Jurkat, Clone E6-1 (cell line): ENCODE data around the gene TMEM244.
"Not testable (repeated sequence)": the region's sequence is repeated elsewhere in the genome, so short reads cannot be mapped to it uniquely, and the experiment has no call there.

ENCODE experiments used
- DNase-seq: peaks from one replicate; pipeline ENCODE4 v3.0.0-alpha.2; 2011; ENCODE audit warnings: low read depth, low spot score
- H3K4me3 ChIP-seq: 2 replicates; pipeline ENCODE4 v1.5.1; 2011; ENCODE audit warnings: mild to moderate bottlenecking, low read length, control low read depth, moderate library complexity

Gene TMEM244

DNA sequence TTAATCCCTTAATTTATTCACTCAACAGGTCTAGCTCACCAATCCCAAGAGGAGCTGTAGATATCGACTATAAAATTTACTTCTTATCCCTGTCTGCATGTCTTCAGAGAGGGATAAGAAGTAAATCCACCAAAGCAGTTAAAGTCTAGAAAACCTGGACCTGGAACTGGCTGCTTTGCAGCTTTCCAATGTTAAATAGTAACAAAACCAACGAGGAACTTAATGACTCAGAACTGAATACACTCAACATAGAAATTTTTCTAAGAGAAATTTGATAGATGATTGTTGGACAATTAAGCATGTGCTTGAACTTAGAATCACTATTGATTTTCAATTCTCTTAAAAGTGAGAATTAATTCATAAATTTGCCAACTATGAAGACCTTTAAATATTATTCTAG lies 11.5 kb upstream of the TMEM244 start:
- no peak for DNase-seq

GRCh38 chr6:129871221-129871620 lies 10.1 kb upstream of the TMEM244 start:
- H3K4me3 ChIP-seq, result no peak overlapping the region
- no peak for DNase-seq

More for the DNA sequence above, 11.5 kb upstream of the TMEM244 start:
- no peak overlapping the region for H3K4me3 ChIP-seq

GRCh38 chr6:129867403-129867802 lies 6.3 kb upstream of the TMEM244 start:
- no peak for DNase-seq
- no peak overlapping the region for H3K4me3 ChIP-seq

GRCh38 chr6:129866688-129867087 lies 5.6 kb upstream of the TMEM244 start:
- no peak for DNase-seq
- no peak overlapping the region for H3K4me3 ChIP-seq

- no peak for DNase-seq
- H3K4me3 ChIP-seq, result no peak overlapping the region
Observed at GRCh38 chr6:129866256-129866655, 5.1 kb upstream of the TMEM244 start.

DNA sequence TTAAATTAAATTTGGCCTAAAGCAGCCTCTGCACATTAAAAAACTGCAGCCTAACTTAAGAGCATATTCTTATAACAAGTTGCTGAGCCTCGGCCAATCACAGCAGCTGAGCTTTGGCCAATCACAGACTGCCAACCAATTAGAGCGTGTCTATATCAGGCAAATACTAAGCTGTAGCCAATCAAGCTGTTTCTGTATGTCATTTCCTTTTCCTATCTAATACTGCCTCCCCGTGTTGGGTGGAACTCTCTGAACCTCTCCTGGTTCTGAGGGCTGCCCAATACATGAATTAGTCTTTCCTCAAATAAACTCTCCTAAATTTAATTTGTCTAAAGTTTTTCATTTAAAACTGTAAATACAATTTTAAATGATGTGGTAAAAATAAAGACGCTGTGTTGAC lies 3.9 kb upstream of the TMEM244 start:
- no peak for DNase-seq
- H3K4me3 ChIP-seq, result no peak overlapping the region

DNA sequence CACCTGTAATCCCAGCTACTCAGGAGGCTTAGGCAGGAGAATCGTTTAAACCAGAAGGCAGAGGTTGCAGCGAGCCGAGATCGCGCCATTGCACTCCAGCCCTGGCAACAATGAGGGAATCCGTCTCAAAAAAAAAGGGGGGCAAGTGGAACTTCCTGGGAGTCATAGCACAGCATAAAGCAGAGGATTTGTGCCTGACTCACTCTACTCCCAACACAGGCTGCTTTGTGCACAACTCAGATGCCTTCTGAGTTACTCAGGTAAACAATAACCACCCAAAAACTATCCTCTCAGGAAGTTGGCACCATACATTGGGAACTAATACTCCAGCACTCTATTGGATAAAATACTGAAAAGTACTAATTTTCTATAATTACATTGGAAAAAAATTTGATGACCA lies 2.5 kb upstream of the TMEM244 start:
- no peak overlapping the region for H3K4me3 ChIP-seq
- DNase-seq, result no peak

- H3K4me3 ChIP-seq, result no peak overlapping the region
- no peak for DNase-seq
Observed at GRCh38 chr6:129859524-129859923, 1.6 kb downstream of the TMEM244 start.

DNA sequence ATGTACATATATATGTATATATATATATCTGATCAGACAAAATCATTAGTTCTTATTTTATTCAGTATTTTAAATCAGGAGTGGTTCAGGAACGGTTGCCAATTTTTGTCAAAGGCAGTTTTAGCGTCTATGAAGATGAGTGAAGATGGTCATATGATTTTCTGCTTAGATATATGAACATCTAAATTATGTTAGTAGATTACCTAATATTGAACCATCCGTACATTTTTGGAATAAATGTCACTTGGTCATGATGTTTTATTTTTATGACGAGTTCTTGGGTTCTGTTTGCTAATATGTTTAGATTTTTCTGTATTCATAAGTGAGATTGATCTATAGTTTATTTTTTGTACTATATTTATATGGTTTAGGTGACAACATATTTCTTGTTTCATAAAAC lies 3.3 kb downstream of the TMEM244 start:
- no peak overlapping the region for H3K4me3 ChIP-seq
- no peak for DNase-seq

- H3K4me3 ChIP-seq, result no peak overlapping the region
- no peak for DNase-seq
Observed at GRCh38 chr6:129853996-129854711, 7.0 kb downstream of the TMEM244 start.

DNA sequence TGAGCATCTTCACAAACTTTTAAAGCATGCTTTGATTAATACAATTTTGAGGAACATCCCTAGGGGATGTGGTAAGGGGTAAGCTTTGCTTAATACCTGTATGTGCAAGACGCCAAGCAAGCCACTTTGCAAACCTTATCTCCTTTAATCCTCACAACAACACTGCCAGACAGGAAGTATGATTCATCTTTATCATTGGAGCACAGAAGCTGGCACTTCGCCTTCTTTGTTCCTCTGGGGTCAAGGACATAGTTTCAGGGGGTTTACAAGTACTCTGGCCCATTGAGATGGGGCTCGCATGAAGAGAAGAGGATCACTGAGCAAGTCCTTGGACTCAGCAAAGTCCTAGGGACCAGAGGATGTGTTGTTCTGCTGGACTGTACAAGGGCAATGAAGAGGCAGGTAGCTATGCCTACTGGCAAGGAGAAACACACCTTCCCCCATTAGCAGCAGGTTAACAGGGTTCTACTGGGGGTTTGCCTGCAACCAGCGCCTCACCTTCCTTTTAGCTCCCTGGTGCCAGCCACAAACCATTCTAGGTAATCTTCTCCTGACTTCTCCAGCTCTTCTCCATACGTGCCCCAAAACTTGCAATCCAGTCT lies 8.8 kb downstream of the TMEM244 start:
- H3K4me3 ChIP-seq, result no peak overlapping the region
- peak; percentile 11 for DNase-seq

DNA sequence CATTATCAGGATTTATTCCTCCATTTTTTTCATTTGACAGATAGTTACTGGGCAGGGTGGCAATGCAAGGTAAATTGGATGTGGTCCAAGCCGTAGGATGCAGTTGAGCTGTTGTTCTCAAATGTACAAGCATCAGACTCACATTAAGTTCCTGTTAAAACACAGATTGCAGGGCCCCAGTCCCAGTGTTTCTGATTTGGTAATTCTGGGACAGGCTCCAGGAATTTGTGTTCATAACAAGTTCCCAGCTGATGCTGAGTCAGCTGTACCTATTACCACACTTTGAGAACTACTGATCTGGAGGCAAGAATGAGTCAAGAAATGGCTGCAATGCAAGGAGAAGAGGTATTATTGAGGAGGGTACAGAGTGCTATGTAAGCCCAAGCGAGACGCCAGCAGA lies 11.7 kb downstream of the TMEM244 start:
- no peak overlapping the region for H3K4me3 ChIP-seq
- DNase-seq, result no peak

- no peak for DNase-seq
- H3K4me3 ChIP-seq, result no peak overlapping the region
Observed at GRCh38 chr6:129846761-129847160, 14.4 kb downstream of the TMEM244 start.

- no peak overlapping the region for H3K4me3 ChIP-seq
- no peak for DNase-seq
Observed at GRCh38 chr6:129845696-129846095, 15.4 kb downstream of the TMEM244 start.

GRCh38 chr6:129844118-129844891 lies 16.8 kb downstream of the TMEM244 start:
- no peak for DNase-seq
- no peak overlapping the region for H3K4me3 ChIP-seq

DNA sequence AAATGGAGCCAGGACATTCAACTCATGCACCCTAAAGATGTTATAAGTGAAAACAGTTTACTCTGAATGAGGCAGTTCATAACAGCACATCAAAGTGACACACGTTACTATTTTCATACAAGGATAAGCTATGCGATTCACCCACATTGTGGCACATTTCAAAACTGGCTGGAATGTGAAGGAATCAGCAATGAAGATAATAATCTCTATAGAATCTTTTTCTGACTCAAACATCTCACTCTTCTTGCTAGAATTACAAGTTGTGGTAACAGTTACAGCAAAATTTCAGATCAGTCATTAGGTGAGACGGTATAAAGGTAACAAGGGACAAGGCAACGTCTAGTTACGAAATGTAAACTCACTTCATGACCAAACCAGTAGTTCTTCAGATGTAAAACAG lies 17.5 kb downstream of the TMEM244 start:
- H3K4me3 ChIP-seq, result no peak overlapping the region
- no peak for DNase-seq

GRCh38 chr6:129842881-129843409 lies 18.2 kb downstream of the TMEM244 start:
- DNase-seq, result no peak
- no peak overlapping the region for H3K4me3 ChIP-seq

DNA sequence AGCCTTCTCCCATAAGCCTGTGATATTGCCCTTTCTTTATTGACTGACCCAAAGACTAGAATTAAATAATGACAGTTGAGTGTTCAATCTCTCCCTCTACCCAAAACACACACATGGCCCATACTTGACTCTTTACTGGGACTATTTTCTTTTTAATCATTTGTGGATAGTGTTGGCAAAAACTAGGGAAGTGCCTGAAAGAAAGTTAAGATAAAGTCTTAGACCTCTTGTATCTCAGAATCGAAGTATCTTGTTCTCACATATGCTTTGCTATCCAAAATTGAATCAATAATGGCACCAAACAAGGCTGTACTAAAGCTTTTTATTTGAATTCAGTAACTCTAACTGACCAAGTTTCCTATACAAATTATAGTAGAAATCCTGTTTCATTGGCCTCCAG lies 19.0 kb downstream of the TMEM244 start:
- DNase-seq, result no peak
- no peak overlapping the region for H3K4me3 ChIP-seq

GRCh38 chr6:129839562-129839961 lies 21.6 kb downstream of the TMEM244 start:
- H3K4me3 ChIP-seq, DNase-seq: not testable (repeated sequence)

DNA sequence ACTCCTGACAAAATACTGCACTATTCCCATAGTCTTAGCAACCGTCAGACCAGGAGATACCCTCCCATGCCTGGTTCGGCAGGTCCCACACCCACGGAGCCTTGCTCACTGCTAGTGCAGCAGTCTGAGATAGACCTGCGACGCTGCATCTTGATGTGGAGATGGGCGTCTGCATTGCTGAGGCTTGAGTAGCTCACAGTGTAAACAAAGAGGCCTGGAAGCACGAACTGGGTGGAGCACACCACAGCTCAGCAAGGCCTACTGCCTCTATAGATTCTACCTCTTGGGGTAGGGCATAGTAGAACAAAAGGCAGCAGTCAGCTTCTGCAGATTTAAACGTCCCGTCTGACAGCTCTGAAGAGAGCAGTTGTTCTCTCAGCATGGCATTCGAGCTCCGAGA lies 25.4 kb downstream of the TMEM244 start:
- no peak overlapping the region for H3K4me3 ChIP-seq
- DNase-seq, result no peak
